OCI-LY7 (cell line): ENCODE results near the gene MAN1A2. TPM values are rescaled to one million over a fixed set of nuclear protein-coding genes. Genes with fewer than 3 reads are reported as not detected.

Experiments
- BruUV-seq: library from RNA; stranded (reverse); fragments of 400-500 nt; replicated peaks from 2 replicates; lab custom pipeline; 2021; lab: Mats Ljungman, UMichigan
- CTCF ChIA-PET: fragments of 300-600 bp; sonication (Branson Sonifier 250); formaldehyde crosslinking; loops from one replicate; lab custom pipeline; 2022; ENCODE audit warnings: antibody characterized with exemption; ENCODE audit not compliant: unreplicated experiment; lab: Charles Lee
- POLR2A ChIA-PET: fragments of 300-600 bp; sonication (Branson Sonifier 250); formaldehyde crosslinking; loops from one replicate; lab custom pipeline; 2022; ENCODE audit warnings: antibody characterized with exemption; lab: Charles Lee
- DNase-seq: peaks from one replicate; pipeline ENCODE4 v3.0.0-alpha.2; 2015; ENCODE audit warnings: low spot score
- H2AFZ ChIP-seq: fragments of 200-600 bp; sonication (generic), shearing (Covaris generic); 2 replicates; pipeline ENCODE4 v1.6.1; 2014; ENCODE audit warnings: mild to moderate bottlenecking, antibody characterized with exemption, low read length, moderate library complexity
- H3K27ac ChIP-seq: fragments of 200-600 bp; sonication (generic); 2 replicates; pipeline ENCODE4 v1.5.1; 2014; ENCODE audit warnings: mixed run types, low read depth, mild to moderate bottlenecking, moderate library complexity, low read length, inconsistent platforms; ENCODE audit not compliant: poor library complexity, severe bottlenecking
- H3K36me3 ChIP-seq: fragments of 200-600 bp; sonication (generic); 2 replicates; pipeline ENCODE4 v1.6.1; 2014; ENCODE audit warnings: mild to moderate bottlenecking, antibody characterized with exemption, low read length, moderate library complexity, mixed read lengths; ENCODE audit not compliant: insufficient read depth
- H3K4me1 ChIP-seq: fragments of 200-600 bp; sonication (generic); 2 replicates; pipeline ENCODE4 v1.5.1; 2014; ENCODE audit warnings: mild to moderate bottlenecking, low read length; ENCODE audit not compliant: insufficient read depth, poor library complexity, severe bottlenecking
- H3K4me2 ChIP-seq: fragments of 200-600 bp; sonication (generic); 2 replicates; pipeline ENCODE4 v1.6.1; 2014; ENCODE audit warnings: mild to moderate bottlenecking, low read length
- H3K4me3 ChIP-seq: fragments of 200-600 bp; sonication (generic); 2 replicates; pipeline ENCODE4 v1.5.1; 2014; ENCODE audit warnings: mild to moderate bottlenecking, low read depth, low read length; ENCODE audit not compliant: poor library complexity, severe bottlenecking
- H3K79me2 ChIP-seq: fragments of 200-600 bp; sonication (generic); 2 replicates; pipeline ENCODE4 v1.6.1; 2016; ENCODE audit warnings: low read depth, mild to moderate bottlenecking, low read length, moderate library complexity, mixed read lengths; ENCODE audit not compliant: insufficient read depth
- H3K9me2 ChIP-seq: fragments of 200-600 bp; sonication (generic); 2 replicates; pipeline ENCODE4 v1.6.1; 2016; ENCODE audit warnings: mild to moderate bottlenecking, low read length, mixed read lengths; ENCODE audit not compliant: insufficient read depth
- H3K9me3 ChIP-seq: fragments of 200-600 bp; sonication (generic); 2 replicates; pipeline ENCODE4 v1.6.1; 2014; ENCODE audit warnings: mild to moderate bottlenecking, mixed run types, low read length, mixed read lengths
- H4K20me1 ChIP-seq: fragments of 200-600 bp; sonication (generic); 2 replicates; pipeline ENCODE4 v1.6.1; 2014; ENCODE audit warnings: mild to moderate bottlenecking, antibody characterized with exemption, low read length, moderate library complexity, mixed read lengths; ENCODE audit not compliant: insufficient read depth
- CTCF ChIP-seq: fragments of 200-600 bp; sonication (generic); conservative IDR thresholded peaks from 2 replicates; pipeline ENCODE4 v1.5.1; 2014; ENCODE audit warnings: mild to moderate bottlenecking, antibody characterized with exemption, low read length, moderate library complexity, mixed read lengths
- EZH2phosphoT487 ChIP-seq: fragments of 200-600 bp; sonication (generic); IDR thresholded peaks from 2 replicates; pipeline ENCODE4 v1.6.1; 2018; ENCODE audit warnings: low read depth, borderline replicate concordance, mild to moderate bottlenecking, mixed run types, antibody characterized with exemption, low read length, moderate library complexity, mixed read lengths
- intact Hi-C: fragments of 100-400 bp; cut with micrococcal nuclease; formaldehyde crosslinking; loops from one replicate; pipeline ENCODE4 v1.10.0; 2022; ENCODE audit not compliant: unreplicated experiment
- total RNA-seq, 2 experiments: library from RNA; depleted of rRNA in 1 of 2; stranded (reverse); fragments of >200 nt in 1 of 2; shearing (Covaris generic) in 1 of 2; gene quantifications; 2 replicates each; pipeline ENCODE4 v1.2.3, GENCODE V29; 2014 to 2022

Gene MAN1A2
- total RNA-seq, 2 experiments from 2014 or later = 16.1 to 27.5 TPM

GRCh38 chr1:117392771-117393170, 25.5 kb downstream of the MAN1A2 start:
- POLR2A ChIA-PET = interaction anchor here (0.9 kb wide), 1 partner anchor 53 kb away, joined by 3 read pairs; no protein-coding TSS in a partner anchor
- DNase-seq = no peak
- H4K20me1 ChIP-seq = no peaks in the 10 kb centered on the region

GRCh38 chr1:117396074-117396473, 28.8 kb downstream of the MAN1A2 start:
- H3K27ac ChIP-seq = no peak overlapping the region
- no peaks in the 10 kb centered on the region for H3K9me2 ChIP-seq
- no peaks in the 10 kb centered on the region for H3K36me3 ChIP-seq
- no peaks in the 10 kb centered on the region for H4K20me1 ChIP-seq
- no peak overlapping the region for H2AFZ ChIP-seq
- TF ChIP-seq EZH2phosphoT487 (no peak), CTCF (no peak)
- DNase-seq = no peak
- H3K4me1 ChIP-seq = no peaks in the 10 kb centered on the region
- no peak overlapping the region for H3K4me2 ChIP-seq
- BruUV-seq = no TSS peak
- H3K79me2 ChIP-seq = peaks cover 31% of the 10 kb centered on the region; the same call in 1 of the 2 replicates
- POLR2A ChIA-PET = no interaction called here
- intact Hi-C loops = no loop called here
- CTCF ChIA-PET = no interaction called here
- H3K4me3 ChIP-seq = no peak overlapping the region
- H3K9me3 ChIP-seq = no peaks in the 10 kb centered on the region

More at GRCh38 chr1:117392771-117393170, 25.5 kb downstream of the MAN1A2 start:
- no peaks in the 10 kb centered on the region for H3K36me3 ChIP-seq
- H3K79me2 ChIP-seq = peaks cover 52% of the 10 kb centered on the region; the same call in 1 of the 2 replicates
- H3K27ac ChIP-seq = no peak overlapping the region
- no peak overlapping the region for H2AFZ ChIP-seq
- intact Hi-C loops = no loop called here
- TF ChIP-seq EZH2phosphoT487 = no peak
- no peak for TF ChIP-seq CTCF
- H3K4me1 ChIP-seq = peaks cover 8% of the 10 kb centered on the region
- no peaks in the 10 kb centered on the region for H3K9me2 ChIP-seq
- H3K4me2 ChIP-seq = no peak overlapping the region
- no peak overlapping the region for H3K4me3 ChIP-seq
- CTCF ChIA-PET = no interaction called here
- H3K9me3 ChIP-seq = no peaks in the 10 kb centered on the region
- no TSS peak for BruUV-seq

GRCh38 chr1:117396636-117397035, 29.4 kb downstream of the MAN1A2 start:
- CTCF ChIA-PET = no interaction called here
- intact Hi-C loops = no loop called here
- Histone ChIP-seq H3K9me2 (no peaks in the 10 kb centered on the region), H3K4me3 (no peak overlapping the region), H3K4me1 (no peaks in the 10 kb centered on the region), H2AFZ (no peak overlapping the region), H3K36me3 (no peaks in the 10 kb centered on the region), H3K79me2 (peaks cover 27% of the 10 kb centered on the region; the same call in 1 of the 2 replicates), H3K4me2 (no peak overlapping the region), H4K20me1 (no peaks in the 10 kb centered on the region), H3K27ac (no peak overlapping the region), H3K9me3 (no peaks in the 10 kb centered on the region)
- POLR2A ChIA-PET = no interaction called here
- DNase-seq = no peak
- TF ChIP-seq CTCF (no peak), EZH2phosphoT487 (no peak)
- BruUV-seq = no TSS peak
